SK-N-SH (cell line): ENCODE results near the gene ADD3. TPM values are rescaled to one million over a fixed set of nuclear protein-coding genes. Genes with fewer than 3 reads are reported as not detected.

ENCODE experiments used
- CTCF ChIA-PET: fragments of 300-600, 350-600 bp; formaldehyde crosslinking; extraction: SDS; loops from one replicate; lab custom pipeline; 2021; lab: Yijun Ruan, JAX
- POLR2A ChIA-PET: fragments of 350-600 bp; sonication (Branson Sonifier 250); formaldehyde crosslinking; extraction: SDS; loops from one replicate; lab custom pipeline; 2020; ENCODE audit warnings: antibody characterized with exemption, inconsistent platforms; lab: Yijun Ruan, JAX
- DNase-seq: peaks from one replicate; pipeline ENCODE4 v3.0.0; 2012
- H2AFZ ChIP-seq: fragments of 200-600 bp; sonication (generic); 2 replicates; pipeline ENCODE4 v1.8.1; 2016; ENCODE audit warnings: antibody characterized with exemption, mild to moderate bottlenecking, low read depth
- H3F3A ChIP-seq: fragments of 200-600 bp; sonication (generic); replicated peaks from 2 replicates; pipeline ENCODE3; 2016; ENCODE audit warnings: antibody characterized with exemption, mild to moderate bottlenecking; ENCODE audit not compliant: insufficient read depth
- H3K27ac ChIP-seq, 2 experiments: fragments of 200-500 bp in 1 of 2; fragments of 200-600 bp in 1 of 2; sonication (Bioruptor generic) in 1 of 2; sonication (generic), shearing (Covaris generic) in 1 of 2; 2 replicates each; pipeline versions ENCODE4 v1.5.1 to v1.6.1; 2014 to 2016; ENCODE audit warnings: low read depth in 2 of 2, inconsistent platforms in 1 of 2, low read length in 1 of 2, mild to moderate bottlenecking in 1 of 2, mixed read lengths in 1 of 2
- H3K27me3 ChIP-seq: fragments of 200-600 bp; sonication (generic), shearing (Covaris generic); 2 replicates; pipeline ENCODE4 v1.6.1; 2016; ENCODE audit warnings: mixed run types; ENCODE audit not compliant: insufficient read depth
- H3K36me3 ChIP-seq, 2 experiments: fragments of 200-500 bp in 1 of 2; fragments of 200-600 bp in 1 of 2; sonication (Bioruptor generic) in 1 of 2; sonication (generic) in 1 of 2; replicated peaks in 1 of 2; 2 replicates each; pipeline versions ENCODE3 to v1.5.1; 2014 to 2016; ENCODE audit warnings: low read length in 1 of 2, mild to moderate bottlenecking in 1 of 2; ENCODE audit not compliant: insufficient read depth in 2 of 2, control insufficient read depth in 1 of 2
- H3K4me1 ChIP-seq, 2 experiments: fragments of 200-500 bp in 1 of 2; fragments of 200-600 bp in 1 of 2; sonication (Bioruptor generic) in 1 of 2; sonication (generic), shearing (Covaris generic) in 1 of 2; 2 replicates each; pipeline versions ENCODE4 v1.5.1 to v1.6.1; 2014 to 2016; ENCODE audit warnings: low read depth in 1 of 2, low read length in 1 of 2, mixed run types in 1 of 2; ENCODE audit not compliant: insufficient read depth in 2 of 2, control insufficient read depth in 1 of 2
- H3K4me2 ChIP-seq: fragments of 200-600 bp; sonication (generic), shearing (Covaris generic); 2 replicates; pipeline ENCODE4 v1.6.1; 2017; ENCODE audit warnings: mixed run types
- H3K4me3 ChIP-seq, 2 experiments: fragments of 200-500 bp in 1 of 2; fragments of 200-600 bp in 1 of 2; sonication (Bioruptor generic) in 1 of 2; sonication (generic), shearing (Covaris generic) in 1 of 2; 2 replicates each; pipeline versions ENCODE4 v1.5.1 to v1.8.1; 2014 to 2016; ENCODE audit warnings: low read depth in 2 of 2, inconsistent platforms in 1 of 2, low read length in 1 of 2, mild to moderate bottlenecking in 1 of 2, mixed read lengths in 1 of 2, moderate library complexity in 1 of 2
- H3K79me2 ChIP-seq: fragments of 200-600 bp; sonication (generic); 2 replicates; pipeline ENCODE4 v1.8.1; 2017; ENCODE audit warnings: mild to moderate bottlenecking; ENCODE audit not compliant: insufficient read depth
- H3K9ac ChIP-seq: fragments of 200-600 bp; sonication (generic); 2 replicates; pipeline ENCODE4 v1.6.1; 2017; ENCODE audit warnings: mixed run types
- H3K9me2 ChIP-seq: fragments of 200-600 bp; sonication (generic); 2 replicates; pipeline ENCODE4 v1.6.1; 2017; ENCODE audit warnings: mixed run types
- H3K9me3 ChIP-seq: fragments of 200-600 bp; sonication (generic); 2 replicates; pipeline ENCODE4 v1.6.1; 2017; ENCODE audit warnings: mixed run types, mild to moderate bottlenecking, moderate library complexity
- H4K20me1 ChIP-seq: fragments of 200-600 bp; sonication (generic); 2 replicates; pipeline ENCODE4 v1.6.1; 2017; ENCODE audit warnings: mild to moderate bottlenecking, mixed run types; ENCODE audit not compliant: insufficient read depth
- ELF1 ChIP-seq: IDR thresholded peaks from 2 replicates; pipeline ENCODE4 v1.4.0; 2012
- EP300 ChIP-seq, 2 experiments: IDR thresholded peaks; 2 replicates each; pipeline versions ENCODE4 v1.4.0 to v1.6.1; 2012; ENCODE audit warnings: borderline replicate concordance in 1 of 2, low read depth in 1 of 2, low read length in 1 of 2
- EZH2phosphoT487 ChIP-seq: fragments of 200-600 bp; sonication (generic); IDR thresholded peaks from 2 replicates; pipeline ENCODE4 v1.6.1; 2017; ENCODE audit warnings: low read depth, mixed run types, mild to moderate bottlenecking, antibody characterized with exemption, moderate library complexity, borderline replicate concordance
- FOSL2 ChIP-seq: IDR thresholded peaks from 2 replicates; pipeline ENCODE4 v1.4.0; 2012; ENCODE audit warnings: low read depth, mild to moderate bottlenecking, moderate library complexity, borderline replicate concordance
- FOXJ3 ChIP-seq: sonication (generic); formaldehyde crosslinking; IDR thresholded peaks from 2 replicates; pipeline ENCODE4 v1.5.1; 2020; ENCODE audit warnings: mild to moderate bottlenecking, missing genetic modification reagents
- GABPA ChIP-seq: IDR thresholded peaks from 2 replicates; pipeline ENCODE4 v1.4.0; 2012; ENCODE audit warnings: low read depth, mild to moderate bottlenecking
- MEF2A ChIP-seq: IDR thresholded peaks from 2 replicates; pipeline ENCODE4 v1.4.0; 2012; ENCODE audit warnings: low read depth, borderline replicate concordance
- MXI1 ChIP-seq: IDR thresholded peaks from 2 replicates; pipeline ENCODE4 v1.6.1; 2012; ENCODE audit warnings: mild to moderate bottlenecking, low read depth, low read length, improper control_type of control experiment
- NRF1 ChIP-seq: IDR thresholded peaks from 2 replicates; pipeline ENCODE4 v1.6.1; 2012; ENCODE audit warnings: low read depth, mild to moderate bottlenecking, low read length
- POLR2AphosphoS5 ChIP-seq: IDR thresholded peaks from 2 replicates; pipeline ENCODE4 v1.6.1; 2012; ENCODE audit warnings: low read depth, low read length
- RCOR1 ChIP-seq: fragments of 150-350 bp; IDR thresholded peaks from 2 replicates; pipeline ENCODE4 v1.6.1; 2017; ENCODE audit warnings: antibody characterized with exemption, low read length
- RFX5 ChIP-seq: IDR thresholded peaks from 2 replicates; pipeline ENCODE4 v1.6.1; 2012; ENCODE audit warnings: mild to moderate bottlenecking, improper control_type of control experiment, low read length
- RXRA ChIP-seq: IDR thresholded peaks from 2 replicates; pipeline ENCODE4 v1.4.0; 2012; ENCODE audit warnings: low read depth, mild to moderate bottlenecking, borderline replicate concordance
- SIN3A ChIP-seq: IDR thresholded peaks from 2 replicates; pipeline ENCODE4 v1.6.1; 2012; ENCODE audit warnings: low read depth, mild to moderate bottlenecking, low read length, moderate library complexity, borderline replicate concordance
- TAF1 ChIP-seq: IDR thresholded peaks from 2 replicates; pipeline ENCODE4 v1.6.1; 2012; ENCODE audit warnings: low read depth, mild to moderate bottlenecking, low read length, moderate library complexity, borderline replicate concordance
- TCF12 ChIP-seq: IDR thresholded peaks from 2 replicates; pipeline ENCODE4 v1.4.0; 2012
- TEAD4 ChIP-seq: IDR thresholded peaks from 2 replicates; pipeline ENCODE4 v1.4.0; 2012; ENCODE audit warnings: mild to moderate bottlenecking, borderline replicate concordance; ENCODE audit not compliant: insufficient read depth
- YY1 ChIP-seq: IDR thresholded peaks from 2 replicates; pipeline ENCODE4 v1.4.0; 2012; ENCODE audit warnings: low read depth, mild to moderate bottlenecking
- WGBS: methylation state at CpG from one replicate; pipeline ENCODE4 v1.1.6; 2017; ENCODE audit warnings: low lambda C conversion rate; 5-methylcytosine and 5-hydroxymethylcytosine counted together
- polyA plus RNA-seq, 3 experiments: library from polyadenylated mRNA; depleted of rRNA; stranded (reverse); fragments of >200 nt; gene quantifications; 2 replicates each; pipeline ENCODE4 v1.2.3, GENCODE V29; 2012
- TF ChIP-seq, protein P1 (sequence below): fragments of 150-350 bp; IDR thresholded peaks from 2 replicates; pipeline ENCODE4 v1.6.1; 2017; ENCODE audit warnings: antibody characterized with exemption, low read length, low read depth, borderline replicate concordance
- TF ChIP-seq, protein P2 (sequence below): fragments of 150-350 bp; IDR thresholded peaks from 2 replicates; pipeline ENCODE4 v1.6.1; 2016; ENCODE audit warnings: mild to moderate bottlenecking, low read depth, low read length
- TF ChIP-seq, protein P3 (sequence below): IDR thresholded peaks from 2 replicates; pipeline ENCODE4 v1.6.1; 2012; ENCODE audit warnings: mild to moderate bottlenecking, low read depth, low read length, moderate library complexity
- TF ChIP-seq, protein P4 (sequence below): IDR thresholded peaks from 2 replicates; pipeline ENCODE4 v1.4.0; 2012; ENCODE audit warnings: low read depth, borderline replicate concordance
- TF ChIP-seq, protein P5 (sequence below): IDR thresholded peaks from 2 replicates; pipeline ENCODE4; 2012

ADD3 gene
- polyA plus RNA-seq, 1 of the 3 experiments (the other 2 are of a cell fraction), result 27.6 TPM

DNA sequence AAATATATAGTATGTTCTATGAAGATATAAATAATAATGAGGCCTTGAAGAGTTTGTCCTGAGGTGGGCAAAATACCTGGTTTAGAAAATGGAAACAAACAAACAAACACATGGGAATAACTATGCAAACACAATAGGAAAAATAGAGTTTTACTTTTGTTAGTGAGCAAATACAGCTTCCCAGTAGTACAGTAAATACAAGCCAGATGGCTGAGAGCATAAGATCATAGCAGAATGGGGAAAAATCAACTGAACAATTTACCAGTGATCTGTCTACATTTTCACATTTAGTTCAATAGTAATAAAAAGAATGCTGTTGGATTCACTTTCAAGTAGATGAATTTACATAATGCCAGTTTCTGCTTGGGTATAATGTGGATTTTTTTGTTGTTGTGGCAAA lies 45.1 kb downstream of the ADD3 start (continued):
- TF ChIP-seq RXRA (no peak), TAF1 (no peak), GABPA (no peak), FOSL2 (no peak), NRF1 (no peak), MEF2A (no peak), EP300 (IDR thresholded peaks at IDR 0.05; ENCODE audit: borderline replicate concordance in 1 of 2, low read depth in 1 of 2, low read length in 1 of 2) (no peak), YY1 (no peak), TCF12 (no peak)
- TF ChIP-seq, protein P1, sequence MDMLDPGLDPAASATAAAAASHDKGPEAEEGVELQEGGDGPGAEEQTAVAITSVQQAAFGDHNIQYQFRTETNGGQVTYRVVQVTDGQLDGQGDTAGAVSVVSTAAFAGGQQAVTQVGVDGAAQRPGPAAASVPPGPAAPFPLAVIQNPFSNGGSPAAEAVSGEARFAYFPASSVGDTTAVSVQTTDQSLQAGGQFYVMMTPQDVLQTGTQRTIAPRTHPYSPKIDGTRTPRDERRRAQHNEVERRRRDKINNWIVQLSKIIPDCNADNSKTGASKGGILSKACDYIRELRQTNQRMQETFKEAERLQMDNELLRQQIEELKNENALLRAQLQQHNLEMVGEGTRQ, result no peak
- TF ChIP-seq, protein P2, sequence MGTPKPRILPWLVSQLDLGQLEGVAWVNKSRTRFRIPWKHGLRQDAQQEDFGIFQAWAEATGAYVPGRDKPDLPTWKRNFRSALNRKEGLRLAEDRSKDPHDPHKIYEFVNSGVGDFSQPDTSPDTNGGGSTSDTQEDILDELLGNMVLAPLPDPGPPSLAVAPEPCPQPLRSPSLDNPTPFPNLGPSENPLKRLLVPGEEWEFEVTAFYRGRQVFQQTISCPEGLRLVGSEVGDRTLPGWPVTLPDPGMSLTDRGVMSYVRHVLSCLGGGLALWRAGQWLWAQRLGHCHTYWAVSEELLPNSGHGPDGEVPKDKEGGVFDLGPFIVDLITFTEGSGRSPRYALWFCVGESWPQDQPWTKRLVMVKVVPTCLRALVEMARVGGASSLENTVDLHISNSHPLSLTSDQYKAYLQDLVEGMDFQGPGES, result no peak

DNA sequence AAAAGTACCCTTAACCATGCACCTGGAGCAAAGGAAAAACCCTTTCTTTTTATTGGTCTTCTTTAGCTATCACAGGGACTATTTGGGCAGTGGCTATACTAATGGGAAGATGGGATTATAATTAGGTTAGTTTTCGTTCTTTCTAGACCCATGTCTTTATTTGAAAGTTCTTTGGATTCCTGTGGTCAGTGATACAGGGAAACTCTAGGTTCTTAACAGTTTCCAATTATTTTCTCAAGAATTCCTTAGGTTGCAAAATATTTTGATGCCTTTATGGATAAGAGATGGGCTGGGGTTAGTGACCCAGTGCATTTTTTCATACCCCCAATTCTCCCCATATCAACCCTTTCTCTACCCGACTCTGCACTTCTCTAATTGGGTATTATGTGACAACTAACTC lies 49.0 kb downstream of the ADD3 start:
- H3K4me1 ChIP-seq, result peaks cover 6 to 47% of the 10 kb centered on the region in 2 experiments
- no peak for DNase-seq
- H3K9ac ChIP-seq, result peak overlapping the region; percentile 26; the same call in 1 of the 2 replicates
- H3K27me3 ChIP-seq, result no peaks in the 10 kb centered on the region
- H3K9me2 ChIP-seq, result no peaks in the 10 kb centered on the region
- H3K36me3 ChIP-seq, result no peaks in the 10 kb centered on the region
- H3K27ac ChIP-seq, result peak overlapping the region; percentile 83 to 90
- no peaks in the 10 kb centered on the region for H3K9me3 ChIP-seq
- 23% methylated on average over 2 of the region's 2 CpGs for WGBS
- ChIA-PET CTCF (no interaction called here), POLR2A (no interaction called here)
- H3K79me2 ChIP-seq, result peaks cover 51% of the 10 kb centered on the region
- no peaks in the 10 kb centered on the region for H4K20me1 ChIP-seq
- peak overlapping the region in 1 of 2 experiments; percentile 24; a peak in 1 of 4 replicates for H3K4me3 ChIP-seq
- peak overlapping the region; percentile 7; the same call in 1 of the 2 replicates for H2AFZ ChIP-seq
- H3F3A ChIP-seq, result peaks cover 29% of the 10 kb centered on the region
- H3K4me2 ChIP-seq, result peak overlapping the region; percentile 56
- TF ChIP-seq ELF1 (no peak), SIN3A (no peak), YY1 (no peak), EZH2phosphoT487 (no peak), RXRA (peak; percentile 57; the same call in 1 of the 2 replicates), TEAD4 (peak; percentile 78; the same call in 1 of the 2 replicates), POLR2AphosphoS5 (no peak), NRF1 (no peak), RFX5 (no peak), MXI1 (no peak), FOXJ3 (CRISPR knock-in tag) (no peak), RCOR1 (no peak)
- TF ChIP-seq, protein P3, sequence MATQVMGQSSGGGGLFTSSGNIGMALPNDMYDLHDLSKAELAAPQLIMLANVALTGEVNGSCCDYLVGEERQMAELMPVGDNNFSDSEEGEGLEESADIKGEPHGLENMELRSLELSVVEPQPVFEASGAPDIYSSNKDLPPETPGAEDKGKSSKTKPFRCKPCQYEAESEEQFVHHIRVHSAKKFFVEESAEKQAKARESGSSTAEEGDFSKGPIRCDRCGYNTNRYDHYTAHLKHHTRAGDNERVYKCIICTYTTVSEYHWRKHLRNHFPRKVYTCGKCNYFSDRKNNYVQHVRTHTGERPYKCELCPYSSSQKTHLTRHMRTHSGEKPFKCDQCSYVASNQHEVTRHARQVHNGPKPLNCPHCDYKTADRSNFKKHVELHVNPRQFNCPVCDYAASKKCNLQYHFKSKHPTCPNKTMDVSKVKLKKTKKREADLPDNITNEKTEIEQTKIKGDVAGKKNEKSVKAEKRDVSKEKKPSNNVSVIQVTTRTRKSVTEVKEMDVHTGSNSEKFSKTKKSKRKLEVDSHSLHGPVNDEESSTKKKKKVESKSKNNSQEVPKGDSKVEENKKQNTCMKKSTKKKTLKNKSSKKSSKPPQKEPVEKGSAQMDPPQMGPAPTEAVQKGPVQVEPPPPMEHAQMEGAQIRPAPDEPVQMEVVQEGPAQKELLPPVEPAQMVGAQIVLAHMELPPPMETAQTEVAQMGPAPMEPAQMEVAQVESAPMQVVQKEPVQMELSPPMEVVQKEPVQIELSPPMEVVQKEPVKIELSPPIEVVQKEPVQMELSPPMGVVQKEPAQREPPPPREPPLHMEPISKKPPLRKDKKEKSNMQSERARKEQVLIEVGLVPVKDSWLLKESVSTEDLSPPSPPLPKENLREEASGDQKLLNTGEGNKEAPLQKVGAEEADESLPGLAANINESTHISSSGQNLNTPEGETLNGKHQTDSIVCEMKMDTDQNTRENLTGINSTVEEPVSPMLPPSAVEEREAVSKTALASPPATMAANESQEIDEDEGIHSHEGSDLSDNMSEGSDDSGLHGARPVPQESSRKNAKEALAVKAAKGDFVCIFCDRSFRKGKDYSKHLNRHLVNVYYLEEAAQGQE, result no peak
- TF ChIP-seq, protein P1, result no peak
- TF ChIP-seq, protein P4, sequence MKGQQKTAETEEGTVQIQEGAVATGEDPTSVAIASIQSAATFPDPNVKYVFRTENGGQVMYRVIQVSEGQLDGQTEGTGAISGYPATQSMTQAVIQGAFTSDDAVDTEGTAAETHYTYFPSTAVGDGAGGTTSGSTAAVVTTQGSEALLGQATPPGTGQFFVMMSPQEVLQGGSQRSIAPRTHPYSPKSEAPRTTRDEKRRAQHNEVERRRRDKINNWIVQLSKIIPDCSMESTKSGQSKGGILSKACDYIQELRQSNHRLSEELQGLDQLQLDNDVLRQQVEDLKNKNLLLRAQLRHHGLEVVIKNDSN, result no peak
- TF ChIP-seq, protein P5, sequence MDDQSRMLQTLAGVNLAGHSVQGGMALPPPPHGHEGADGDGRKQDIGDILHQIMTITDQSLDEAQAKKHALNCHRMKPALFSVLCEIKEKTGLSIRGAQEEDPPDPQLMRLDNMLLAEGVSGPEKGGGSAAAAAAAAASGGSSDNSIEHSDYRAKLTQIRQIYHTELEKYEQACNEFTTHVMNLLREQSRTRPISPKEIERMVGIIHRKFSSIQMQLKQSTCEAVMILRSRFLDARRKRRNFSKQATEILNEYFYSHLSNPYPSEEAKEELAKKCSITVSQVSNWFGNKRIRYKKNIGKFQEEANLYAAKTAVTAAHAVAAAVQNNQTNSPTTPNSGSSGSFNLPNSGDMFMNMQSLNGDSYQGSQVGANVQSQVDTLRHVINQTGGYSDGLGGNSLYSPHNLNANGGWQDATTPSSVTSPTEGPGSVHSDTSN, result no peak
